HG02840 (cell line): ENCODE data around the gene ROBO2.

ENCODE experiments used
- ATAC-seq: cut with Tn5 transposase; IDR thresholded peaks from one replicate; pipeline ENCODE4 v1.9.1; 2021; ENCODE audit warnings: mild to moderate bottlenecking, moderate library complexity, moderate number of reproducible peaks; ENCODE audit not compliant: unreplicated experiment, low FRiP score

The ROBO2 gene

DNA sequence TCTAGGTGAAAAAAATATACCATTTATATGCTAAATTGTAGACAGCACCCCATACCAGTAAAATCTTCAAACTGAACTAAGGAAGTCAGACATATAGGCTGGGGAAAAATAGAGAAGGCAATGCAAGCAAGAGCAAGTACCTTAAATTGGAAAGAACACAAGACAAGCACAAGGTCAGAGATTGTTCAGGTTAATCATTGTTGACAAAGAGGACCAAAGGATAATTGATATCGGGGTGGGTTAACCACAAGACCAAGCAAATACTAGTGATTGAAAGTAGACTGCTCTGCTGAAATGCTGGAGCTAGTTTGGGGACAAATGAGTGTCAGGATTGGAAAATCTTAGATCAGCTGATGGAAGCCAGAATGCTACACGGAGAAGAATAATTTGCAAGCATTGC is 499.8 kb downstream of the ROBO2 start:
- no peak for ATAC-seq

DNA sequence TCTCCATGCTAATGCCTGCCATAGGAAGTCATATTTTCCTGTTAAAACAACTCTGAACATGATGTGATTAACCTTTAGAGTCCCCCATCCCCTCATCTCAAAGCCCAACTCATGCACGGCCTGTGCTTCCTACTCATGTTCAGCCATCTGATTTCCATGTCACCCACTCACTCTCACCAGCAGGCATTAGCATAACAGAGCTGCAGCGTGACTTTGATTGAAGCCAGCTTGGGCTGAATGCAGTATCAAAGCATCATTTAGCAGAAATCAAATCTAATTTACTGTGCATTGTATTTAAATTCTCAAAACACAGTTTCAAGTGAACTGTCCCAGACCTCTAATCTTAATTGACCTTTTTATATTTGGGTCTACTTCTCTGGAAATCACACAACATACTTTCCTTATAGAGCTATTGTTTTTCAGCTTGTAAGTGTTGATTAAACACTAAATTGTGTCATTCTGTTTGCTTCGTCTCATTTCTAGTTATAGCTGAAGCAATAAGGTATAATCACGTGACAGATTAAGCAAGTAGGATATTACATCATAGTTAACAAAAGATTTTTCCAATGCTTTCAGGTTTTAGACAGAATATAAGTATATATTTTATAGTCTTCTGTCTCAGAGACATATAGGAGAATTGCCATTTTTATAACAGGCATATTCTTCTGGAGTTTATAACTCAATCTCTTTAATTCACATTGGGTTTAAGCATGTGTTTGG is 501.5 kb downstream of the ROBO2 start:
- no peak for ATAC-seq

DNA sequence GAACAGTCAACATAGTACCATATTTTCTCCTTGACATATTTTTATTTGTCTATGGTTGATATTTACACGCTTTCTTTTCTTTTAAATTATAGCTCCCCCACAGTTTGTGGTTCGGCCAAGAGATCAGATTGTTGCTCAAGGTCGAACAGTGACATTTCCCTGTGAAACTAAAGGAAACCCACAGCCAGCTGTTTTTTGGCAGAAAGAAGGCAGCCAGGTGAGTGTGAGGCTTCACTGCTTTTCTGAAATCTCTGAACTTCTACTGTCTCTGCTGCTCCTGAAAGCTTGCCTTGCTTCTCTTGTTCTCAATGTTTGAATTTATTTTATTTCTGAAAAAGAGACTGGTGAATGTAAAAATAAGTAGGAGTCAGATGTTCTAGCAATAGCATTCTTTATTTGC is 506.3 kb downstream of the ROBO2 start:
- no peak for ATAC-seq

DNA sequence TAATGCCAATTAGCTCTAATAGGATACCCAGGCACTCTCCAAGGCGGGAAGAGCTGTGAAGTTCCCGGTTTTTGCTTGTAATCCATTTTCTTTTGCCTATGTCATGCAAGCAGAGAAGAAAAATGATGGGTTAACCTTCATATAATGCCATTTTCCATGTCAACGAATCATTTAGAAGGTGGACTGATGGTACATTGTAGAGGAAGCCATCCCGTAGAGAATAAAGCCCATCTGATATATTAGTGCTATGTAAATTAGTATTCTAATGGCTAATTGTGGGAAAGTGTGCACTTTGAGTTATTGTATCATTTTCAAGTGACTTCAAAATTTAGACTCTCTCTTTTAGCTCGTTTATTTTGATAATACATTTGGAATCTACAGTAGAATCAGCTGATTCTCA is 509.1 kb downstream of the ROBO2 start:
- no peak for ATAC-seq

DNA sequence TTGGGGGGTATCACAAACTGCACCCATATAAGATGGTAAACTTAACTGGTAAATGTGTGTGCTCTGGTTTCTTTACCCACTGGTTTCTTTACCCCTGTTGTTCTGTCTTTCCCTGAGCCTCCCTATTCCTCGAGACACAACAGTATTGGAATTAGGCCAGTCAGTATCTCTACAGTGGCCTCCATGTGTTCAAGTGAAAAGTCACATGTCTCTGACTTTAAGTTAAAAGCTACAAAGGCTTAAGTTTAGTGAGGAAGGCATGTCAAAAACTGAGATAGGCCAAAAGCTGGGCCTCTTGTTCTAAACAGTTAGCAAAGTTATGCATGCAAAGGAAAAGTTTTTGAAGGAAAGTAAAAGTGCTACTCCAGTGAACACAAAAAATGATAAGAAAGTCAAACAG is 513.3 kb downstream of the ROBO2 start:
- ATAC-seq: no peak

DNA sequence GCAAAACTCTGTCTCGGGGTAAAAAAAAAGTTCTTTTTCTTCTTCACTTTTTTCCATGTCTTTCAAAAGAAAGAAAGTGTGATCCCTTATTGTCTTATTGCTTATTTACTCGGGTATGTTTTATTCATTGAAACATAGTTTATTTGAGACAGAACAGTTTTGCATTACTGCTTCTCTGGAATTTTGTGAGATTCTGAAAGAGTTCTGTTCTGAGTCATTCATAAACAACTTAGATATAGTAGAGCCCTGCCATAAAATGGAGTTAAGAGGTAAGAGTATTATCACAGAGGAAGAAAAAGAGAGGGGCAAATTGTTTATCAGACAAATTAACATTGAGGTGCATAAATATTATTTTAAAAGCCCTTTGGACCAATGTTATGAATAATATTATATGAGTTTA is 522.2 kb downstream of the ROBO2 start:
- ATAC-seq: no peak

DNA sequence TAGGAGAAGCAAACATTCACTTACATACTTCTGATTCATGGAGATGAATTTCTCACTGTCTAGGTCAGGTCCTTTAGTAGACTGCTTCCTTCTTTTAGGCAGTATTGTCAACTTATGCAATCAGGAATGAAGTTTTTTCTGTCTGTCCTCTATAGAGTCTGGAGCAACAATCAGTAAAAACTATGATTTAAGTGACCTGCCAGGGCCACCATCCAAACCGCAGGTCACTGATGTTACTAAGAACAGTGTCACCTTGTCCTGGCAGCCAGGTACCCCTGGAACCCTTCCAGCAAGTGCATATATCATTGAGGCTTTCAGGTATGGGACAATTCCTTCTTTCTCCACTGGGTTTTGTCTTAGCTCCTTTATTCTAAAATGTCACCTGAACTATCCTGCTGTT is 523.1 kb downstream of the ROBO2 start:
- ATAC-seq: no peak

DNA sequence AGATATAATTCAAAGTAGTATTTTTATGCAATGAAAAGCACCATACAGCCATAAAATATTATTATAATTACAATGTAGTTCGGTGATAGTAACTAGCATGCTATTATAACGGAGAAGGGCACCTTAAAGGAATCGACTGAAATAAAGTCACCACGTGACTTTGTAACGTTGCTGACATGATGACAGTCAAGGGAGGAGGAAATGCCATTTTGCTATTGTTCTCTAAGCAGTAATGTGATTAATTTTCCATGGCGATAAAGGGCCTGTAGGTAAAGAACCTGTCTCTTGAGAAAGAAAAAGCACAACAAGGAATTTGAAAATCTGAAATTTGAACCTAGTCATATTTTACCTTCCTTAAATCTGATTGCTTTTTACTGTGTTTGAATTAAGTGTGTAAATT is 526.2 kb downstream of the ROBO2 start:
- ATAC-seq: no peak

DNA sequence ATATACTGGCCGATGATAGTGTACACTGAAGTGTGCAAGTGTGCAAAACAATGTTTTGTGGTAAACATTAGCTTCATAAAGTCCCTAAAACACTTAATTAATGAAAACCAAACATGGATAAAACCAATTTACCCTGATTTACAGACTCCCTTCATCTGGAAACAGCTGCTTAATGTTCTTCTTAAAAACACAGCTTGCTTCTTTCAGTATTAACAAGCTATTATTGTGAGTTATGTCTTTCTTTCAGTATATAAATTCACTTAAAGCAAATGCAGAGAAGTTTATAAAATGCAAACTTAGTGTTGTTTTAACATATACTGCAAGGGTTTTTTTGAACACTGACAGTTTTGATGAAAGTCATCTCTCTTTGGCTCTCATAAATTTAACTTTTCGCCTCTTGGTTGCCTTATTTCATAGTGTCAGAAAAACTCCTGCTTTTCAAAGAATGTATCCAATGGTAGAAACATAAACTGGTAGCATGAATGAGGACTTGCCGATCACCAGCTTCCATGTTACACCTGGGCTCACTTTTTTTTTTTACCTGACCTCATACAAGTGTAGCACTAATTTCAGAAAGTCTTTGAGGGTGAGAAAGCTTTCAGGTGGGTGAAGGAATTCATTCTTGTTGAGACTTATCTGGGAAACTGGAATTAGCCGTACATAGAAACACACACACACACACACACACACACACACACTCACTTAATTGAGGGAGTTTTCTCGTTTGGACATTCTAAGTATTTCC is 532.2 kb downstream of the ROBO2 start:
- no peak for ATAC-seq

DNA sequence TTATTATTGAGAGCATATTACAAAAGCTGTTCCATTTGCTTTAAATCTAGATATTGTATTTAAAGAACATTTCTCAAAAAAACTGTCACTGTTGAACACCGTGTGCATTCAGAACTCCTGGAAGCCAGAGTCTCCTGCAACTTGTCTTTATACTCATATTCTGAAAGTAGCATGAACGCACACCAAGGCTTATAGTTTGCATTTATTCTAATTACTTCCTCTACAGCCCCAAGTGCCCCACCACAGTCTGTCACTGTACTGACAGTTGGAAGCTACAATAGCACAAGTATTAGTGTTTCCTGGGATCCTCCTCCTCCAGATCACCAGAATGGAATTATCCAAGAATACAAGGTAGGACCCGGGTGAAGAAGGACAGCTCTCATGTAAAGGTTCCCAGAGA is 537.4 kb downstream of the ROBO2 start:
- no peak for ATAC-seq

DNA sequence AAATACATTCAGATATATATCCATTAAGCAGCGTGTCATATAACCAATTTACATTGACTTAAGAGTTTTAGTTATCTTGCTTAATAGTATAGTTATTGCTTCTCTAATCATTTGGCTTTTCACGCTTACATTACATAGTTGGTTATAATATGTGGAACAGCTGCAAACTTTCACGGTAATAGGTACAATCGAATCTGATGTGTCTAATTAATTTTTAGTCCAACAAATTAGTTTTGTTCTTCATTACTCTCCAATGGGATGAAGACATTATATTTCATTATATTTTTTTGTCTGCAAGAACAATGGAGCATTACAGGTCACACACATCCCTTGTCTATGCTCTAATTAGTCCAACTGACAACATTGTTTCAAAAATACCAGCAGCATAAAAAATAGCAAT is 546.3 kb downstream of the ROBO2 start:
- no peak for ATAC-seq

DNA sequence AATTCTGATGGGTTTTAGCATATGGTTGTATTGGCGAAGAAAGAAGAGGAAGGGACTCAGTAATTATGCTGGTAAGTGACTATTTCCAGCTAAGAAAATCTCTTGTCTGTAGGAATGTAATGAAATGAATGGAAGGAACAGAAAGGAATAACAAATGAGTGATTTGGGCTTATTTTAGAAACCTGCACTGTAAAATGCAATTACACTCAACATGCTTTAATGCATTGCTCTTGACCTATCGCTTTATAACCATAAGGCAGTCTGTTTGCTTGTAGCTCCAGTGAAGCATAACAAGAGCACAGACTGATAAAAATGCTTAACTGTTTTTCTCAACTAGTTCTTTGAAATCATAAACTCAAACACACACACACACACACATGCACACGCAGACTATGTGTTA is 549.0 kb downstream of the ROBO2 start:
- ATAC-seq: no peak

DNA sequence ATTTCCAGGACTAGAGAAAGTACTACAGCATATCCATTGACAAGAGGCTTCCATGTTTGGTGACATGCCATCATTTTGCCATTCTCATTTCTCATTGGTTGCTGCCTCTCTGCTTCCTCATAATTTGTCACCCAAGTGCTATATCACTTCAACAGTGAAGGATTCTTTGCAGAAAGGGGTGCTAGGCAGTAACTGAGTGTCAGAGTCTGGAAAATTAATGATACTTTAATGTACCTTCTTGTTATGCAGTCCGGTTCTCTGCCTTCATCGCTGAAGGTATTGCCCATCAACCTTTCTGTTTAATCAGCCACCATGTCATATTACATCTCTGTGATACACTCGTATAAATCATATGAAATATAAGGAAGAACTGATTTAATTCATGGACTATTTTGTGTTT is 550.3 kb downstream of the ROBO2 start:
- no peak for ATAC-seq

DNA sequence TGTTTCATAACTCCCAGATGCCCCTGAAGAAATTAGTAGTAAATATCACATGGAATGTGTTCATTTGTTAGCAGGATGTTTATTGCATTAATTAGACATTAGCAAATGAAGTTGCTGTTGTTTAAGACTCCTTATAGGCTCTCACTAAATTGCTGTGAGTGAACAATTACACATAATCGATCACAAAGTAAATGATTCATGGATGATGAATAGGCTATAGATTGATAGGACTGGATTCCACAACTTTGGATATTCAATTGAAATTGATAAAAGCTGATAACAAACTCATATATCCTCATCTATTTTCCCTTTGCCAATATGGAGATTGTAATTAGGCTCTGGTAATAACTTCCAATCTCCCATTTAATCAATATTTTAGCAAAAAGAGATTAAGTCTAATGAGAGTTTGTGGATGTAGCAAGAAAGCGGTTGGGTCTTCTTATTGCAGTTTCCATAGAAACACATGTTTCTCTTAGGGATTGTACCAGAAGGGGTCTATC is 555.5 kb downstream of the ROBO2 start:
- ATAC-seq: no peak

DNA sequence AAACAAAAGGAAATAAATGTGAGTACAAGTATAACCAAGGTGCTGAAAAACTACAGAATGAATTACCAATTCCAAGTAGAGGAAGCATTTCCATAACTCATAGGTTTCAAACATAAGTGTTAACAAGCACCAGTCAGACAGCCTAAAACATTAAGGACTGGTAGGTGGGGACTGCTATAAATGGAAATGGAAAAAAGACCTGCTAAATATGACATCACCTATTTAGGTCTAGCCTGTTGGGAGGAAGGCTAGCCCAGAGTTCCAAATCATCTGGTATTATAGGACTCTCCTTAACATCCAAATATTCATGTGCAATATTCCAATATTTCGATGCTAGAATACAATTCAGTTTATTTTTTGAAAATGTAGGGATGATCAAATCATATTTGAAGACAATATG is 560.0 kb downstream of the ROBO2 start:
- no peak for ATAC-seq

DNA sequence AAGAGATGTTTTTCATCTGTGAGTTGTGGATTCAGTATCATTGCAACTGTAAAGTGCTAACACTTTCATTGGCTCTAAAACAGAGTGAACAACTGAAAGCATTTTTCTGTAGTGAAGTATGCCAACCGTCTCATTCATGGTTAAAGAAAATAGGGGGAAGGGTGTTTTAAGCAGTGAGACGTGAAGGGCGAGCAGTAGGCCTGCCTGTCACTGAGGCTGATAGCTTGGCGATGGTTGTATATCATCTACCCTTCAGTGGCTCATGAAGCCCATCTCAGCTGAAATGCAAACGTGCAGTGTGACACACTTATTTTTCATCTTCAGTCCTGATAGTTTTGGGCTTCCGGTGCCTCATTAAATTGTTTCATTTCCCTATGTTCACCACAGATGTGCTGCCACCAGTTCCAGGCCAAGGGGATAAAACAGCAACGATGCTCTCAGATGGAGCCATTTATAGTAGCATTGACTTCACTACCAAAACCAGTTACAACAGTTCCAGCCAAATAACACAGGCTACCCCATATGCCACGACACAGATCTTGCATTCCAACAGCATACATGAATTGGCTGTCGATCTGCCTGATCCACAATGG is 562.0 kb downstream of the ROBO2 start:
- ATAC-seq: no peak

DNA sequence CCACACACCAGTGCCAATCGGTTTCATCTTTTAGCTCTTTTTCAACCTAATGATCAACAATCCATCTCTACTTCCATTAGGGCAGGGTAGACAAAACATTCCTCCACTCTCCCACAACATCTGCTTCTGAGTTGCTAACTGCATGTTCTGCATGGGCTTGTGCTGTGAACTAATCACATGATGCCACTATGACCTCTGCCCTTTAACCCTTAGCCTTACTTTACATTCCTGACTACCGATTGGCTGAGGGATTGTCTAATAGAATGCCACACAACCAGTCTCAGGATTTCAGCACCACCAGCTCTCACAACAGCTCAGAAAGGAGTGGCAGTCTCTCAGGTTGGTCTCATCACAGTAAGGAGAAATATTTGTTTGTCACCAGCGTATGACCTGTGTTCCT is 562.8 kb downstream of the ROBO2 start:
- no peak for ATAC-seq

DNA sequence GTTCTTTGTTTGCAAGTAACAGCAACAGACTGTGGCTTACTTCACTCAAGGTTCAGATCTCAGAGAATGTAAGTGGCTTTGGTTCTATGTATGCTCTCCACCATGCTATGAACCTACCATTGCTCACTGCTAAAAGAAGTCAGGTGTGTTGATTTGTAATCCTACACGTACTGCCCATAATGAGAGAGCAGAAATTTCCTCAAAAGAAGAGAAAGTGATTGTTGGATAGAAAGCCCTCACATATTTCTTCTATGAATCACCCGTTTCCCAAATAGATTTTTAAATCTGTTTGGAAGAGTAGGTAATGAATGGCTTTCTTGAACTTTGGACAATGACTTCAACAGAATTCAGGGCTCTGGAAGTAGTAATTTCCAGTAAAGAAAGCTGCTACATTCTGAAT is 565.4 kb downstream of the ROBO2 start:
- ATAC-seq: no peak

DNA sequence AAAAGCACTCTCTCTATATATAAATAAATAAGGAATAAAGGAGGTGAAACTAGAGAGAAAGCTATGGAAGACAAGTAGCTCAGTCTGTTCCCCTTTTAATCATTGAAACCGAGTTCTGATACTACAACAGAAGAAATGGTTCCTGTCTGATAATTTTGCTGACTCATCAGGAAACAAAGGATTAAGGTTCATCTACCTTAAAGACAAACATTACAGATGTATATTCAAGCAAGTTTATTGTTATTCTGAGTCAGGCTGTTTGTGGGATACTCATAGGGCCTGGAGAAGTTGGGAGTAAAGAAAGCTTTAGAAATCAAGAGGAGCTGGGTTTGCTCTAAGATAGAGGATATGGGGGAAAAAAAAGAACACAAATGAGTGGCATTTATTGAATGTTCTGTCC is 566.0 kb downstream of the ROBO2 start:
- ATAC-seq: no peak

DNA sequence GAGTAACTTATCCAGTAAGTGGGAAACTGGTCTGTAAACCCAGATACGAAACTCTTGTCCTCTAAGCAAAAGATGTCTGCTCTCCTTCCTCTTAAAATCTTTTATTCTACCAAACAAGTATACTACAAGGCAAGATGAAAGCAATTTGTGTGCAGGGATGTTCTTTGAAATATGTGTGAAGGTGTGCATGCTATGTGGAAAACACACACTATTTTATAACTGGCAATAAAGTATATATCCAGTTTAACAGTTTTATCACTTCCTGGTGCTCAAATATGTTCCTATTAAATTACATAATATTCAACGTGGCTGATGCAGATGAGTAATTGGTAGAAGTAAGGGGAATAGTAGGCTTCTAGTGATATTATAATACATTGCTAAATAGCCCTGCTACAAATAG is 566.5 kb downstream of the ROBO2 start:
- ATAC-seq: no peak

DNA sequence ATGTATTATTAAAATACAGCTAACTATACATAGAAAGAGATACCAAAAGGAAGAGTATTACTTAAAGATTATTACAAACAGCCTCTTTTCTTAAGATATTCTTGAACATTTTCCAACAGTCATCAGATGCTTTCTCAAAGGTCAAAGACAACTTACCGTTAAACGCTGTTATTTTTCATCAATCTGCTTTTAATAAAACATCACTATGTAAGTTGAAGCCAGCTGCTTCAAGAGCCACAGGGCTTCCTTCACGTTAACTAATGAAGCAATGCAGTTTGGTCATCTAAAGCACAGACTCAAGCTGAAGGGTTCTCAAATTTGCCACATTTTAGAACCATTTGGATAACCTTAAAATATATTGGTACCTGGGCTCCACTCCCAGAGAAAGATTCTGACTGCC is 578.8 kb downstream of the ROBO2 start:
- no peak for ATAC-seq

DNA sequence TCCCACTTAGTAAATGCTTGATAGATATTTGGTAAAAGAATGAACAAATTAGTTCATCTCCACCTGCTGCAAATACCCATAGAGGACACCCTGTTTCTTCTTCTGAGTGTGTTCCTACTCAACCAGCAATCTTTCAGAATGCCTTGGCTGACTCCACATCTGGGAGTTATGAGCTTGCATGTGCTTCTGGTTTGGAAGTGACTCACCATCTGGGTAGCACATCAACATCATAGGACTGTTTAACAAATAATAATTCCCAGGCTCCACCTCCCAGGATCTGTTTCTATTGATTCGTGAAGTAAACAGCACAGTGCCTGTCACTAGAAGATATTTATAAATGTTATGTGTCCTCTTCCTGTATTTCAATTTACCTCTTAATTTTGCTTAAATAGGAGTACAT is 580.1 kb downstream of the ROBO2 start:
- no peak for ATAC-seq
